K562 (cell line): Measurements from ENCODE around the gene ADIPOQ. TPM values are rescaled to one million over a fixed set of nuclear protein-coding genes. Genes with fewer than 3 reads are reported as not detected.
A peak's percentile ranks its signal among the peaks of the same experiment; 100 is the strongest.

Experiments
- ATAC-seq: fragments of 200-7000 bp; cut with Tn5 transposase; 3 replicates; pipeline ENCODE4 v1.9.1; 2020; ENCODE audit warnings: moderate library complexity
- BruUV-seq: library from RNA; stranded (reverse); fragments of 400-500 nt; replicated peaks from 2 replicates; lab custom pipeline; 2021; lab: Mats Ljungman, UMichigan
- CTCF ChIA-PET: fragments of 300-600 bp; formaldehyde crosslinking; extraction: SDS; loops from one replicate; lab custom pipeline; 2021; ENCODE audit warnings: low intra/inter-chr PET ratio; lab: Yijun Ruan, JAX
- POLR2A ChIA-PET: fragments of 300-600, 350-650 bp; sonication (Branson Sonifier 250); formaldehyde crosslinking; extraction: SDS; loops from one replicate; lab custom pipeline; 2021; ENCODE audit warnings: antibody characterized with exemption, inconsistent platforms; lab: Yijun Ruan, JAX
- DNase-seq, 4 experiments: peaks; one replicate each; pipeline versions ENCODE4 v3.0.0 to v3.0.0-alpha.2; 2011 to 2018; ENCODE audit warnings: low spot score in 3 of 4, mixed read lengths in 3 of 4; ENCODE audit errors: extremely low read depth in 1 of 4
- FAIRE-seq: peaks from 2 replicates; lab custom pipeline; 2011; peaks lifted over from hg19 to GRCh38; lab: Jason Lieb, UNC
- H2AFZ ChIP-seq: 2 replicates; pipeline ENCODE4 v1.6.0; 2011; ENCODE audit warnings: low read depth, low read length, control low read depth, inconsistent platforms
- H3K27ac ChIP-seq: fragments of 200-600 bp; 3 replicates; pipeline ENCODE4 v1.8.0; 2011; ENCODE audit warnings: low read depth, mild to moderate bottlenecking, control low read depth, inconsistent platforms, low read length, moderate library complexity, mixed read lengths; ENCODE audit errors: extremely low read depth
- H3K27me3 ChIP-seq, 2 experiments: fragments of 300-600 bp in 1 of 2; 2 replicates in 1 of 2; 3 replicates in 1 of 2; pipeline versions ENCODE4 v1.6.0 to v1.8.0; 2011; ENCODE audit warnings: inconsistent platforms in 2 of 2, low read length in 2 of 2, mild to moderate bottlenecking in 1 of 2, mixed read lengths in 1 of 2, moderate library complexity in 1 of 2; ENCODE audit not compliant: control insufficient read depth in 2 of 2, insufficient read depth in 2 of 2
- H3K36me3 ChIP-seq: fragments of 300-600 bp; 3 replicates; pipeline ENCODE4 v1.8.0; 2011; ENCODE audit warnings: mild to moderate bottlenecking, low read length, inconsistent platforms; ENCODE audit not compliant: control insufficient read depth, insufficient read depth
- H3K4me1 ChIP-seq, 2 experiments: fragments of 200-600 bp in 1 of 2; replicated peaks in 1 of 2; 2 replicates in 1 of 2; 3 replicates in 1 of 2; pipeline versions ENCODE4 v1.5.1 to v1.8.0; 2011; ENCODE audit warnings: inconsistent platforms in 2 of 2, low read length in 2 of 2, mild to moderate bottlenecking in 1 of 2, mixed read lengths in 1 of 2, moderate library complexity in 1 of 2; ENCODE audit not compliant: control insufficient read depth in 2 of 2, insufficient read depth in 2 of 2
- H3K4me2 ChIP-seq: 2 replicates; pipeline ENCODE4 v1.6.1; 2011; ENCODE audit warnings: low read length, control low read depth, inconsistent platforms, mixed read lengths; ENCODE audit not compliant: insufficient read depth
- H3K4me3 ChIP-seq: fragments of 200-600 bp; sonication (generic), shearing (Covaris generic); 2 replicates; pipeline ENCODE4 v1.5.1; 2016; ENCODE audit warnings: control low read depth, inconsistent platforms
- H3K79me2 ChIP-seq: fragments of 200-600 bp; 3 replicates; pipeline ENCODE4 v1.8.0; 2011; ENCODE audit warnings: low read length, inconsistent platforms; ENCODE audit not compliant: control insufficient read depth, insufficient read depth
- H3K9ac ChIP-seq, 2 experiments: 2 replicates each; pipeline versions ENCODE4 v1.6.0 to v1.6.1; 2011; ENCODE audit warnings: low read depth in 2 of 2, low read length in 2 of 2, control low read depth in 1 of 2, inconsistent platforms in 1 of 2, mild to moderate bottlenecking in 1 of 2, mixed read lengths in 1 of 2; ENCODE audit not compliant: insufficient read depth in 1 of 2
- H3K9me1 ChIP-seq: one replicate; pipeline ENCODE4 v1.6.0; 2011; ENCODE audit warnings: inconsistent platforms, mild to moderate bottlenecking, low read length, moderate library complexity; ENCODE audit not compliant: control insufficient read depth, insufficient read depth
- H3K9me3 ChIP-seq: replicated peaks from 2 replicates; pipeline ENCODE4 v1.5.1; 2011; ENCODE audit warnings: low read depth, low read length, inconsistent platforms; ENCODE audit not compliant: control insufficient read depth, insufficient read depth
- H4K20me1 ChIP-seq: replicated peaks from 2 replicates; pipeline ENCODE4 v1.6.1; 2011; ENCODE audit warnings: low read length, inconsistent platforms, mixed read lengths; ENCODE audit not compliant: control insufficient read depth, insufficient read depth
- DDX20 ChIP-seq: fragments of 450-650 bp; IDR thresholded peaks from 2 replicates; pipeline ENCODE4 v1.6.1; 2016; ENCODE audit warnings: missing genetic modification characterization, low read depth, mild to moderate bottlenecking, missing compliant biosample characterization, moderate library complexity
- RBM25 ChIP-seq: fragments of 200-400 bp; formaldehyde crosslinking; IDR thresholded peaks from 2 replicates; pipeline ENCODE4 v1.6.1; 2018; ENCODE audit warnings: low read length, low read depth, moderate library complexity; ENCODE audit not compliant: severe bottlenecking
- ZNF121 ChIP-seq: sonication (generic); formaldehyde crosslinking; conservative IDR thresholded peaks from 2 replicates; pipeline ENCODE4 v1.8.0; 2022; ENCODE audit warnings: missing genetic modification reagents
- WGBS: fragments of 100-300 bp; shearing (Covaris generic); methylation state at CpG from one replicate; pipeline ENCODE4 v1.1.6; 2016; ENCODE audit warnings: low coverage, mixed read lengths; ENCODE audit not compliant: insufficient coverage; ENCODE audit errors: missing lambda C conversion rate; 5-methylcytosine and 5-hydroxymethylcytosine counted together
- in situ Hi-C: fragments of 300-500 bp; cut with MboI; formaldehyde crosslinking; loops from 4 replicates; pipeline ENCODE4 v1.15.0; 2018; ENCODE audit warnings: inconsistent platforms, mixed read lengths
- intact Hi-C: fragments of 100-400 bp; cut with micrococcal nuclease; formaldehyde crosslinking; loops from 2 replicates; pipeline ENCODE4 v1.14.2; 2022
- polyA plus RNA-seq, 8 experiments: library from polyadenylated mRNA; depleted of rRNA in 4 of 8; stranded (reverse) in 5 of 8; unstranded in 3 of 8; fragments of >200 nt; fragmentation: Nextera tagmentation in 2 of 8; fragmentation: Illumina TruSeq in 1 of 8; extraction: Ambion mirVana in 2 of 8; extraction: Trizol in 1 of 8; gene quantifications; 2 replicates each; pipeline versions ENCODE4 v1.2.1 to v1.2.3, GENCODE V29; 2011 to 2014; ENCODE audit warnings: inconsistent platforms in 1 of 8, missing spikeins in 1 of 8
- total RNA-seq, 7 experiments: library from RNA; depleted of rRNA in 6 of 7; stranded (reverse); fragments of >200 nt in 6 of 7; fragmentation: Illumina TruSeq in 2 of 7; extraction: Trizol in 2 of 7; gene quantifications; 2 replicates each; pipeline versions ENCODE4 v1.2.1 to v1.2.3, GENCODE V29; 2011 to 2021; ENCODE audit warnings: low replicate concordance in 1 of 7
- TF ChIP-seq, protein P1 (sequence below): sonication (generic); formaldehyde crosslinking; IDR thresholded peaks from 2 replicates; pipeline ENCODE4 v1.8.0; 2022; ENCODE audit warnings: missing genetic modification reagents, mild to moderate bottlenecking, moderate library complexity, borderline replicate concordance

The ADIPOQ gene
- total and polyA plus RNA-seq, 9 of the 15 experiments (the other 6 are each of a cell fraction or from before 2014, with no cell fraction given): 0.01 to 0.04 (median 0.03) TPM; not detected in 4

DNA sequence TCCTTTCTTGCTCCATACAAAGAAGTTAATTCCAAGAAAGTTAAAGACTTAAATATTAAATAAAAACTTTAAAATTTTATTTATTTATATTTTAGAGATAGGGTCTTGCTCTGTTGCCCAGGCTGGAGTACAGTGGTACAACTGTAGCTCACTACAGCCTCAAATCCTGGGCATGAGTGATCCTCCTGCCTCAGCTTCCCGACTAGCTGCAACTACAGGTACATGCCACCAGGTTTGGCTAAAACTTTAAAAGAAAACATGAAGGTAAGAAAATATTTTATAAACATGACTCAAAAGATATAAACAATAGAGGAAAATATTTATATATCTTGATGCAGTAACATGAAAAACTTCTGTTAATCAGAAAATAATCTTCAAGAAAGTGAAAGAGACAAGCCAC is 33.2 kb downstream of the ADIPOQ start:
- no peak for DNase-seq
- FAIRE-seq: no peak
- Histone ChIP-seq H3K9me3 (peaks cover 7% of the 10 kb centered on the region; the same call in 1 of the 2 replicates), H3K27ac (no peak overlapping the region), H3K9ac (no peak overlapping the region), H2AFZ (no peak overlapping the region), H3K9me1 (no peaks in the 10 kb centered on the region), H3K36me3 (no peaks in the 10 kb centered on the region), H3K4me3 (no peak overlapping the region), H3K4me1 (peaks cover 4 to 32% of the 10 kb centered on the region in 2 experiments; a peak in 4 of 5 replicates), H4K20me1 (no peaks in the 10 kb centered on the region), H3K27me3 (no peaks in the 10 kb centered on the region), H3K79me2 (no peaks in the 10 kb centered on the region), H3K4me2 (no peak overlapping the region)
- BruUV-seq: no TSS peak
- intact Hi-C loops: no loop called here
- POLR2A ChIA-PET: no interaction called here
- in situ Hi-C loops: no loop called here
- ATAC-seq: no peak
- 81% methylated on average over 1 of the region's 1 CpG for WGBS
- peak; percentile 81 for TF ChIP-seq ZNF121
- TF ChIP-seq, protein P1, sequence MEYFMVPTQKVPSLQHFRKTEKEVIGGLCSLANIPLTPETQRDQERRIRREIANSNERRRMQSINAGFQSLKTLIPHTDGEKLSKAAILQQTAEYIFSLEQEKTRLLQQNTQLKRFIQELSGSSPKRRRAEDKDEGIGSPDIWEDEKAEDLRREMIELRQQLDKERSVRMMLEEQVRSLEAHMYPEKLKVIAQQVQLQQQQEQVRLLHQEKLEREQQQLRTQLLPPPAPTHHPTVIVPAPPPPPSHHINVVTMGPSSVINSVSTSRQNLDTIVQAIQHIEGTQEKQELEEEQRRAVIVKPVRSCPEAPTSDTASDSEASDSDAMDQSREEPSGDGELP: no peak
- TF ChIP-seq RBM25: peak; percentile 64
- TF ChIP-seq, all 486 proteins: peak for 2
- CTCF ChIA-PET: interaction anchor here (0.6 kb wide), 1 partner anchor 289 kb away, joined by 3 read pairs; no protein-coding TSS in a partner anchor

DNA sequence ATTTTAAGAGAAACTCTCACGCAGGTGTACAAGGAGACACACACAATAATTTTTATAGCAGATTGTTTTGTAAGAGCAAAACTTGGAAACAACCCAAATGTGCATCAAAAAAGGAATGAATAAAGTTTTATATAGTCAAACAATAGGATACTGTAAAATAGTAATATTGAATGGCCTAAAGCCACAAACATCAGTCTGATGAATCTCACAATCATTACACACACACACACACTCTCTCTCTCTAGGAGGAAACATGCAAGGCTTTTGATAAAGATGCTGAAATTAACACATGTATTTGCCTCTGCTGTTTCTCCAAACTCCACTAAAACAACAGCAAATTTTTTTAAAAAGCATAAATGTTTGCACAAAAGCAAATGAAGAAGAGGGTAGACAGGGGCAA is 37.3 kb downstream of the ADIPOQ start:
- no peak for FAIRE-seq
- ChIA-PET POLR2A (interaction anchor here (1.0 to 1.8 kb wide), 2 partner anchors 37 to 51 kb away, joined by 3 read pairs; no protein-coding TSS in a partner anchor), CTCF (no interaction called here)
- Histone ChIP-seq H3K9ac (no peak overlapping the region), H4K20me1 (no peaks in the 10 kb centered on the region), H3K4me3 (no peak overlapping the region), H3K27ac (no peak overlapping the region), H3K79me2 (no peaks in the 10 kb centered on the region), H3K27me3 (no peaks in the 10 kb centered on the region), H3K36me3 (no peaks in the 10 kb centered on the region), H3K9me3 (peaks cover 7% of the 10 kb centered on the region; the same call in 1 of the 2 replicates), H3K4me1 (peaks cover 11 to 43% of the 10 kb centered on the region in 2 experiments), H2AFZ (peak overlapping the region; percentile 73; the same call in 1 of the 2 replicates), H3K9me1 (no peaks in the 10 kb centered on the region), H3K4me2 (no peak overlapping the region)
- no peak for DNase-seq
- BruUV-seq: no TSS peak
- intact Hi-C loops: loop anchor here (5.0 kb wide), 1 partner anchor 53 kb away; the partner anchor contains the start of gene ST6GAL1
- no peak for ATAC-seq
- in situ Hi-C loops: no loop called here
- 75% methylated on average over 1 of the region's 1 CpG for WGBS
- no peak for TF ChIP-seq DDX20 (tag)
